Mesenchymal stem cell (in vitro differentiated cells and primary cell): Measurements from ENCODE around the gene WWOX.

Source experiments
- DNase-seq: peaks from one replicate; pipeline ENCODE4 v3.0.0-alpha.2; 2013
- H2AFZ ChIP-seq: one replicate; pipeline ENCODE4 v1.6.1; 2013; ENCODE audit warnings: low read depth, mild to moderate bottlenecking, control low read depth, inconsistent platforms, low read length, moderate library complexity
- H2AK5ac ChIP-seq: 2 replicates; pipeline ENCODE4 v1.6.1; 2013; ENCODE audit warnings: low read length, moderate library complexity, mild to moderate bottlenecking, inconsistent platforms; ENCODE audit not compliant: severe bottlenecking
- H2BK120ac ChIP-seq: one replicate; pipeline ENCODE4 v1.6.1; 2013; ENCODE audit warnings: low read depth, mild to moderate bottlenecking, inconsistent platforms, low read length, moderate library complexity
- H2BK12ac ChIP-seq, 2 experiments: one replicate each; pipeline ENCODE4 v1.6.1; 2013; ENCODE audit warnings: inconsistent platforms in 2 of 2, low read length in 2 of 2, mild to moderate bottlenecking in 2 of 2, moderate library complexity in 2 of 2, control low read depth in 1 of 2
- H2BK15ac ChIP-seq: one replicate; pipeline ENCODE4 v1.6.1; 2013; ENCODE audit warnings: mild to moderate bottlenecking, low read depth, inconsistent platforms; ENCODE audit not compliant: poor library complexity, severe bottlenecking
- H2BK5ac ChIP-seq: 2 replicates; pipeline ENCODE4 v1.6.1; 2013; ENCODE audit warnings: low read depth, mild to moderate bottlenecking, low read length, control low read depth, inconsistent platforms; ENCODE audit not compliant: poor library complexity, severe bottlenecking
- H3K14ac ChIP-seq, 2 experiments: one replicate each; pipeline ENCODE4 v1.6.1; 2013; ENCODE audit warnings: inconsistent platforms in 2 of 2, low read length in 2 of 2, control low read depth in 1 of 2, mild to moderate bottlenecking in 1 of 2, moderate library complexity in 1 of 2
- H3K18ac ChIP-seq, 2 experiments: one replicate each; pipeline ENCODE4 v1.6.1; 2013; ENCODE audit warnings: inconsistent platforms in 2 of 2, low read length in 2 of 2, control low read depth in 1 of 2, low read depth in 1 of 2, mild to moderate bottlenecking in 1 of 2
- H3K23ac ChIP-seq, 2 experiments: one replicate each; pipeline ENCODE4 v1.6.1; 2013; ENCODE audit warnings: inconsistent platforms in 2 of 2, low read length in 2 of 2, mild to moderate bottlenecking in 2 of 2, moderate library complexity in 2 of 2, control low read depth in 1 of 2
- H3K27ac ChIP-seq: 2 replicates; pipeline ENCODE4 v1.5.1; 2013; ENCODE audit warnings: mild to moderate bottlenecking, moderate library complexity, low read length, control low read depth, inconsistent platforms; ENCODE audit not compliant: poor library complexity, severe bottlenecking
- H3K27me3 ChIP-seq, 2 experiments: 2 replicates each; pipeline versions ENCODE4 v1.6.1 to v1.7.0; 2013; ENCODE audit warnings: low read length in 2 of 2, mild to moderate bottlenecking in 2 of 2, moderate library complexity in 2 of 2, control low read depth in 1 of 2, inconsistent platforms in 1 of 2; ENCODE audit not compliant: control insufficient read depth in 1 of 2, insufficient read depth in 1 of 2
- H3K36me3 ChIP-seq, 2 experiments: 2 replicates each; pipeline versions ENCODE4 v1.6.1 to v1.7.0; 2013; ENCODE audit warnings: low read length in 2 of 2, control low read depth in 1 of 2, inconsistent platforms in 1 of 2, low read depth in 1 of 2, mild to moderate bottlenecking in 1 of 2; ENCODE audit not compliant: insufficient read depth in 2 of 2, control insufficient read depth in 1 of 2
- H3K4ac ChIP-seq, 2 experiments: one replicate each; pipeline ENCODE4 v1.6.1; 2013; ENCODE audit warnings: inconsistent platforms in 2 of 2, low read length in 2 of 2, mild to moderate bottlenecking in 2 of 2, moderate library complexity in 2 of 2, control low read depth in 1 of 2, low read depth in 1 of 2
- H3K4me1 ChIP-seq: 2 replicates; pipeline ENCODE4 v1.6.1; 2013; ENCODE audit warnings: low read depth, low read length, control low read depth; ENCODE audit not compliant: control insufficient read depth, insufficient read depth
- H3K4me2 ChIP-seq: 2 replicates; pipeline ENCODE4 v1.6.1; 2013; ENCODE audit warnings: low read length, mild to moderate bottlenecking, inconsistent platforms; ENCODE audit not compliant: poor library complexity, severe bottlenecking
- H3K4me3 ChIP-seq, 2 experiments: 2 replicates each; pipeline versions ENCODE4 v1.5.1 to v1.7.0; 2013; ENCODE audit warnings: low read length in 2 of 2, mild to moderate bottlenecking in 2 of 2, control low read depth in 1 of 2, low read depth in 1 of 2; ENCODE audit not compliant: insufficient read depth in 1 of 2
- H3K79me1 ChIP-seq: replicated peaks from 2 replicates; pipeline ENCODE4 v1.6.1; 2013; ENCODE audit warnings: mild to moderate bottlenecking, control low read depth, low read length, inconsistent platforms; ENCODE audit not compliant: poor library complexity, severe bottlenecking
- H3K9ac ChIP-seq: 2 replicates; pipeline ENCODE4 v1.7.0; 2013; ENCODE audit warnings: mild to moderate bottlenecking, low read length, moderate library complexity
- H3K9me3 ChIP-seq: 2 replicates; pipeline ENCODE4 v1.7.0; 2013; ENCODE audit warnings: mild to moderate bottlenecking, low read length; ENCODE audit not compliant: control insufficient read depth
- H4K8ac ChIP-seq: one replicate; pipeline ENCODE4 v1.6.1; 2013; ENCODE audit warnings: inconsistent platforms, mild to moderate bottlenecking, low read length, moderate library complexity
- H4K91ac ChIP-seq: one replicate; pipeline ENCODE4 v1.6.1; 2013; ENCODE audit warnings: mild to moderate bottlenecking, low read length, inconsistent platforms
- WGBS: methylation state at CpG from one replicate; pipeline ENCODE4 v1.1.7; 2013; ENCODE audit warnings: mixed read lengths; 5-methylcytosine and 5-hydroxymethylcytosine counted together

Gene WWOX

GRCh38 chr16:78782572-78782971 is 683.1 kb downstream of the WWOX start:
- Histone ChIP-seq H2BK5ac (no peak overlapping the region), H3K79me1 (no peaks in the 10 kb centered on the region), H4K91ac (no peak overlapping the region), H3K9me3 (no peaks in the 10 kb centered on the region), H2AFZ (no peak overlapping the region), H2BK120ac (no peak overlapping the region), H3K4me2 (no peak overlapping the region), H3K23ac (no peak overlapping the region), H3K27ac (no peak overlapping the region), H3K18ac (no peak overlapping the region), H3K36me3 (no peaks in the 10 kb centered on the region), H3K4me3 (no peak overlapping the region), H2AK5ac (no peak overlapping the region), H2BK12ac (no peak overlapping the region), H3K27me3 (no peaks in the 10 kb centered on the region), H4K8ac (no peak overlapping the region), H2BK15ac (no peak overlapping the region), H3K14ac (no peak overlapping the region), H3K4ac (no peak overlapping the region), H3K9ac (no peak overlapping the region), H3K4me1 (no peaks in the 10 kb centered on the region)
- DNase-seq = no peak
- no CpG with 5 or more reads among the region's 2 CpGs for WGBS

GRCh38 chr16:78783570-78784079 is 684.2 kb downstream of the WWOX start:
- Histone ChIP-seq H3K18ac (no peak overlapping the region), H2AK5ac (no peak overlapping the region), H3K9ac (no peak overlapping the region), H3K36me3 (no peaks in the 10 kb centered on the region), H3K23ac (no peak overlapping the region), H2BK15ac (no peak overlapping the region), H2BK120ac (no peak overlapping the region), H3K4ac (no peak overlapping the region), H4K91ac (no peak overlapping the region), H3K4me2 (no peak overlapping the region), H2AFZ (no peak overlapping the region), H2BK12ac (no peak overlapping the region), H3K27ac (no peak overlapping the region), H2BK5ac (no peak overlapping the region), H3K27me3 (no peaks in the 10 kb centered on the region), H3K79me1 (no peaks in the 10 kb centered on the region), H4K8ac (no peak overlapping the region), H3K4me3 (no peak overlapping the region), H3K14ac (no peak overlapping the region), H3K9me3 (no peaks in the 10 kb centered on the region), H3K4me1 (no peaks in the 10 kb centered on the region)
- WGBS = 80% methylated on average over 4 of the region's 4 CpGs
- no peak for DNase-seq

- no peak overlapping the region for H3K4me3 ChIP-seq
- no peak overlapping the region for H3K23ac ChIP-seq
- no peaks in the 10 kb centered on the region for H3K27me3 ChIP-seq
- no peak overlapping the region for H3K27ac ChIP-seq
- no peak overlapping the region for H4K8ac ChIP-seq
- H3K4me2 ChIP-seq = no peak overlapping the region
- no peak overlapping the region for H2AK5ac ChIP-seq
- WGBS = 95% methylated on average over 4 of the region's 6 CpGs
- no peak overlapping the region for H2AFZ ChIP-seq
- no peaks in the 10 kb centered on the region for H3K79me1 ChIP-seq
- no peak overlapping the region for H3K18ac ChIP-seq
- no peak overlapping the region for H2BK5ac ChIP-seq
- DNase-seq = no peak
- no peak overlapping the region for H3K14ac ChIP-seq
- no peak overlapping the region for H2BK12ac ChIP-seq
- no peak overlapping the region for H3K4ac ChIP-seq
- no peaks in the 10 kb centered on the region for H3K4me1 ChIP-seq
- H4K91ac ChIP-seq = no peak overlapping the region
- no peak overlapping the region for H2BK120ac ChIP-seq
- H3K36me3 ChIP-seq = no peaks in the 10 kb centered on the region
- no peak overlapping the region for H3K9ac ChIP-seq
- no peak overlapping the region for H2BK15ac ChIP-seq
- no peaks in the 10 kb centered on the region for H3K9me3 ChIP-seq
Observed at GRCh38 chr16:78784771-78785170, 685.3 kb downstream of the WWOX start.

GRCh38 chr16:78785218-78785617 is 685.8 kb downstream of the WWOX start:
- Histone ChIP-seq H2BK15ac (no peak overlapping the region), H3K27me3 (no peaks in the 10 kb centered on the region), H3K4me1 (no peaks in the 10 kb centered on the region), H3K27ac (no peak overlapping the region), H2BK12ac (no peak overlapping the region), H3K79me1 (no peaks in the 10 kb centered on the region), H2BK120ac (no peak overlapping the region), H2AK5ac (no peak overlapping the region), H3K18ac (no peak overlapping the region), H3K36me3 (no peaks in the 10 kb centered on the region), H3K9me3 (no peaks in the 10 kb centered on the region), H4K91ac (no peak overlapping the region), H3K14ac (no peak overlapping the region), H4K8ac (no peak overlapping the region), H3K4ac (no peak overlapping the region), H3K9ac (no peak overlapping the region), H2AFZ (no peak overlapping the region), H3K23ac (no peak overlapping the region), H3K4me3 (no peak overlapping the region), H2BK5ac (no peak overlapping the region), H3K4me2 (no peak overlapping the region)
- WGBS = 98% methylated on average over 2 of the region's 3 CpGs
- DNase-seq = no peak
